Colonic mucosa (tissue), 4 donors: ENCODE data around the gene ZNF75A. TPM values are rescaled to one million over a fixed set of nuclear protein-coding genes. Genes with fewer than 3 reads are reported as not detected.

Experiments
- DNase-seq: peaks from one replicate; pipeline ENCODE4 v3.0.0-alpha.2; 2020
- H3K27ac ChIP-seq: fragments of 200-600 bp; one replicate; pipeline ENCODE4 v1.8.0; 2021
- H3K27me3 ChIP-seq: fragments of 200-600 bp; one replicate; pipeline ENCODE4 v1.8.0; 2021
- H3K36me3 ChIP-seq: fragments of 200-600 bp; one replicate; pipeline ENCODE4 v1.8.0; 2021
- H3K4me1 ChIP-seq: fragments of 200-600 bp; one replicate; pipeline ENCODE4 v1.8.0; 2021; ENCODE audit warnings: mild to moderate bottlenecking
- H3K4me3 ChIP-seq: fragments of 200-600 bp; one replicate; pipeline ENCODE4 v1.8.0; 2021
- H3K9ac ChIP-seq, 2 donors: one replicate each; pipeline ENCODE4 v1.7.0; 2013; ENCODE audit warnings: control low read depth in 2 of 2, low read depth in 2 of 2, low read length in 2 of 2
- H3K9me3 ChIP-seq: fragments of 200-600 bp; one replicate; pipeline ENCODE4 v1.8.0; 2021
- CTCF ChIP-seq: fragments of 200-600 bp; IDR thresholded peaks from one replicate; pipeline ENCODE4 v1.8.0; 2022; ENCODE audit warnings: antibody characterized with exemption, mild to moderate bottlenecking
- intact Hi-C: fragments of 100-400 bp; cut with DNase I; formaldehyde crosslinking; loops from one replicate; pipeline ENCODE4 v1.14.1; 2022
- total RNA-seq, 2 donors: library from RNA; stranded (reverse); fragmentation: NEBNext Ultra II Directional in 1 of 2; extraction: Animal tissue kit (Norgen Biotek cat#: 25700) in 1 of 2; gene quantifications; one replicate each; pipeline ENCODE4 v1.2.1, GENCODE V29; 2021
- donor health status: healthy.
- donor health status: DM: no; HTN: no; CAD: no.
- donor health status: DM: no; HTN: no; CAD: no.

Gene ZNF75A
- total RNA-seq, 2 donors from 2014 or later = 14.2 to 20.5 TPM

GRCh38 chr16:3321816-3322215, 16.5 kb downstream of the ZNF75A start:
- no peak overlapping the region for H3K9ac ChIP-seq
- intact Hi-C loops = no loop called here
- no peak for TF ChIP-seq CTCF
- peaks cover 4% of the 10 kb centered on the region for H3K9me3 ChIP-seq
- DNase-seq = no peak
- no peak overlapping the region for H3K4me3 ChIP-seq
- no peaks in the 10 kb centered on the region for H3K4me1 ChIP-seq
- H3K27ac ChIP-seq = no peak overlapping the region
- H3K36me3 ChIP-seq = no peaks in the 10 kb centered on the region
- no peaks in the 10 kb centered on the region for H3K27me3 ChIP-seq

GRCh38 chr16:3327514-3327913, 22.2 kb downstream of the ZNF75A start:
- H3K36me3 ChIP-seq = no peaks in the 10 kb centered on the region
- H3K9ac ChIP-seq = no peak overlapping the region
- no peaks in the 10 kb centered on the region for H3K9me3 ChIP-seq
- H3K27me3 ChIP-seq = no peaks in the 10 kb centered on the region
- DNase-seq = no peak
- TF ChIP-seq CTCF = no peak
- H3K27ac ChIP-seq = no peak overlapping the region
- intact Hi-C loops = no loop called here
- no peak overlapping the region for H3K4me3 ChIP-seq
- H3K4me1 ChIP-seq = no peaks in the 10 kb centered on the region

GRCh38 chr16:3328104-3328503, 22.8 kb downstream of the ZNF75A start:
- H3K4me3 ChIP-seq = no peak overlapping the region
- TF ChIP-seq CTCF = no peak
- H3K4me1 ChIP-seq = no peaks in the 10 kb centered on the region
- no peak overlapping the region for H3K9ac ChIP-seq
- no peaks in the 10 kb centered on the region for H3K9me3 ChIP-seq
- intact Hi-C loops = no loop called here
- DNase-seq = no peak
- H3K36me3 ChIP-seq = no peaks in the 10 kb centered on the region
- H3K27ac ChIP-seq = no peak overlapping the region
- no peaks in the 10 kb centered on the region for H3K27me3 ChIP-seq

GRCh38 chr16:3328643-3329042, 23.3 kb downstream of the ZNF75A start:
- no peak overlapping the region for H3K4me3 ChIP-seq
- TF ChIP-seq CTCF = no peak
- no peaks in the 10 kb centered on the region for H3K4me1 ChIP-seq
- no peaks in the 10 kb centered on the region for H3K9me3 ChIP-seq
- DNase-seq = peak; percentile 68
- H3K36me3 ChIP-seq = no peaks in the 10 kb centered on the region
- H3K9ac ChIP-seq = no peak overlapping the region
- intact Hi-C loops = no loop called here
- no peak overlapping the region for H3K27ac ChIP-seq
- H3K27me3 ChIP-seq = no peaks in the 10 kb centered on the region

GRCh38 chr16:3346041-3346440, 40.7 kb downstream of the ZNF75A start:
- Histone ChIP-seq H3K27ac (no peak overlapping the region), H3K4me1 (no peaks in the 10 kb centered on the region), H3K27me3 (no peaks in the 10 kb centered on the region), H3K9me3 (no peaks in the 10 kb centered on the region), H3K4me3 (no peak overlapping the region), H3K36me3 (no peaks in the 10 kb centered on the region), H3K9ac (no peak overlapping the region)
- no peak for TF ChIP-seq CTCF
- intact Hi-C loops = no loop called here
- DNase-seq = no peak

GRCh38 chr16:3347586-3347985, 42.3 kb downstream of the ZNF75A start:
- Histone ChIP-seq H3K9me3 (no peaks in the 10 kb centered on the region), H3K4me1 (no peaks in the 10 kb centered on the region), H3K27me3 (no peaks in the 10 kb centered on the region), H3K9ac (no peak overlapping the region), H3K27ac (no peak overlapping the region), H3K4me3 (no peak overlapping the region), H3K36me3 (no peaks in the 10 kb centered on the region)
- TF ChIP-seq CTCF = no peak
- DNase-seq = no peak
- intact Hi-C loops = no loop called here
